ENCODE measurements around the gene HLA-DRA. TPM values are rescaled to one million over a fixed set of nuclear protein-coding genes. Genes with fewer than 3 reads are reported as not detected.
"Not testable (repeated sequence)": the region's sequence is repeated elsewhere in the genome, so short reads cannot be mapped to it uniquely, and the experiment has no call there.

Gene HLA-DRA
- total RNA-seq, 1 experiment from 2014 or later, result not detected

- no peak for DNase-seq
- Histone ChIP-seq H3K27me3 (ENCODE audit: control insufficient read depth, insufficient read depth, low read length) (no peaks in the 10 kb centered on the region; the same call in 1 of the 2 replicates), H3K36me3 (replicated peaks; ENCODE audit: control insufficient read depth, insufficient read depth, low read length) (no peaks in the 10 kb centered on the region), H3K4me3 (ENCODE audit: insufficient read depth, low read depth, low read length) (no peak overlapping the region)
Measured at GRCh38 chr6:32442977-32443552, 3.4 kb downstream of the HLA-DRA start.

DNA sequence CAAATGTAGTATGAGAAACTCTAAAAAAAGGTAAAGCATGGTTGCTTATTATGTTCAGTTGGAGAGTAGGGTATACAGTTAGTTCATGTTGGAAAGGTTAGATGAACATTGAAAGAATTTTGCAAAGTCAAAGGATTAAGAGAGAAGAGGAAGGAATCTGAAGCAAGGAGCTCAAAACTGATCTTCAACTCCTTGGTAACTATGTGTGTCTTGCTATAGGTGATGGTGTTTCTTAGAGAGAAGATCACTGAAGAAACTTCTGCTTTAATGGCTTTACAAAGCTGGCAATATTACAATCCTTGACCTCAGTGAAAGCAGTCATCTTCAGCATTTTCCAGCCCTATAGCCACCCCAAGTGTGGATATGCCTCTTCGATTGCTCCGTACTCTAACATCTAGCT is 4.7 kb downstream of the HLA-DRA start:
- Histone ChIP-seq H3K27me3 (ENCODE audit: control insufficient read depth, insufficient read depth, low read length) (no peaks in the 10 kb centered on the region; the same call in 1 of the 2 replicates), H3K4me3 (ENCODE audit: insufficient read depth, low read depth, low read length) (no peak overlapping the region), H3K36me3 (replicated peaks; ENCODE audit: control insufficient read depth, insufficient read depth, low read length) (no peaks in the 10 kb centered on the region)
- DNase-seq, result no peak

GRCh38 chr6:32445321-32445854 is 5.7 kb downstream of the HLA-DRA start:
- no peak for DNase-seq
- H3K36me3 ChIP-seq (replicated peaks; ENCODE audit: control insufficient read depth, insufficient read depth, low read length), result no peaks in the 10 kb centered on the region
- H3K4me3 ChIP-seq (ENCODE audit: insufficient read depth, low read depth, low read length), result no peak overlapping the region
- H3K27me3 ChIP-seq (ENCODE audit: control insufficient read depth, insufficient read depth, low read length), result no peaks in the 10 kb centered on the region; the same call in 1 of the 2 replicates

GRCh38 chr6:32447932-32448331 is 8.2 kb downstream of the HLA-DRA start:
- Histone ChIP-seq H3K4me3 (ENCODE audit: insufficient read depth, low read depth, low read length) (no peak overlapping the region), H3K36me3 (replicated peaks; ENCODE audit: control insufficient read depth, insufficient read depth, low read length) (no peaks in the 10 kb centered on the region), H3K27me3 (ENCODE audit: control insufficient read depth, insufficient read depth, low read length) (no peaks in the 10 kb centered on the region; the same call in 1 of the 2 replicates)
- no peak for DNase-seq

GRCh38 chr6:32449088-32449736 is 9.5 kb downstream of the HLA-DRA start:
- no peak for DNase-seq
- no peak overlapping the region for H3K4me3 ChIP-seq (ENCODE audit: insufficient read depth, low read depth, low read length)
- H3K36me3 ChIP-seq (replicated peaks; ENCODE audit: control insufficient read depth, insufficient read depth, low read length), result no peaks in the 10 kb centered on the region

DNA sequence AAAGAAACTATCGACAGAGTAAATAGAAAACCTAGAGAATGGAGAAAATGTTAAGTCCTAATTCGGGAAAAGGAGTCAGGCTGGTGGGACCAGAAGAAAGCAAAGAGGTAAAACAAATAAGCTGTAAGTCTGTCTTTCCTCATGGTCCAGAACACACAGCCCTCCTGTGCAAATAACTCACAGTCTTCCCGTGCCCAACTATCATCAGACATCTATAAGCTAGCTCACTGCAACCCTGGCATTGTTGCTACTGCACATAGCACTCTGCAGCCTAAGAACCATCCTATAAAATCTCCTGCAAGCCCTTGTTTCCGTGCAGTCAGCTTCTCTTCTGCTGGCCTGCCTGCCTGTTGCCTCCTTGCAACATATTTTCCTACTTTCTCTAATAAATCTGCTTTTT is 17.4 kb downstream of the HLA-DRA start:
- no peak for DNase-seq
- no peak overlapping the region for H3K4me3 ChIP-seq (ENCODE audit: insufficient read depth, low read depth, low read length)
- H3K27me3 ChIP-seq (ENCODE audit: control insufficient read depth, insufficient read depth, low read length), result no peaks in the 10 kb centered on the region; the same call in 1 of the 2 replicates
- no peaks in the 10 kb centered on the region for H3K36me3 ChIP-seq (replicated peaks; ENCODE audit: control insufficient read depth, insufficient read depth, low read length)

More at GRCh38 chr6:32449088-32449736, 9.5 kb downstream of the HLA-DRA start:
- no peaks in the 10 kb centered on the region; the same call in 1 of the 2 replicates for H3K27me3 ChIP-seq (ENCODE audit: control insufficient read depth, insufficient read depth, low read length)

- H3K4me3 ChIP-seq (ENCODE audit: insufficient read depth, low read depth, low read length), result no peak overlapping the region
Measured at GRCh38 chr6:32459781-32460424, 20.2 kb downstream of the HLA-DRA start.

GRCh38 chr6:32460528-32460927 is 20.8 kb downstream of the HLA-DRA start:
- H3K4me3 ChIP-seq (ENCODE audit: insufficient read depth, low read depth, low read length), result no peak overlapping the region
- H3K27me3 ChIP-seq (ENCODE audit: control insufficient read depth, insufficient read depth, low read length), result no peaks in the 10 kb centered on the region; the same call in 1 of the 2 replicates
- H3K36me3 ChIP-seq (replicated peaks; ENCODE audit: control insufficient read depth, insufficient read depth, low read length), result no peaks in the 10 kb centered on the region
- DNase-seq, result peak; percentile 30

More at GRCh38 chr6:32459781-32460424, 20.2 kb downstream of the HLA-DRA start:
- DNase-seq, result no peak
- Histone ChIP-seq H3K27me3 (ENCODE audit: control insufficient read depth, insufficient read depth, low read length) (no peaks in the 10 kb centered on the region; the same call in 1 of the 2 replicates), H3K36me3 (replicated peaks; ENCODE audit: control insufficient read depth, insufficient read depth, low read length) (no peaks in the 10 kb centered on the region)

DNA sequence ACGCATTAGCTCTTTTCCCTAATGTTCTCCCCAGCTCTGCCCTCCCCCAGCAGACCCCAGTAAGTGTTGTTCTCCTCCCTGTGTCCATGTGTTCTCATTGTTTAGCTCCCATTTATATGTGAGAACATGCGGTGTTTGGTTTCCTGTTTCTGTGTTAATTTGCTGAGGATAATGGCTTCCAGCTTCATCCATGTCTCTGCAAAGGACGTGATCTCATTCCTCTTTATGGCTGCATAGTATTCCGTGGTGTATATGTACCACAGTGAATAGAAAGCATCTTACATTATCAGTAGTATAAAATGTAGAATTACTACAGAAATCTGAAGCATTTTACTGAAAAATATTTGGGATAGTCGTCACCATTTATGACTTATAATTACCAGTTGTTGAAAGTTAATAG is 21.8 kb downstream of the HLA-DRA start:
- H3K27me3 ChIP-seq (ENCODE audit: control insufficient read depth, insufficient read depth, low read length), result no peaks in the 10 kb centered on the region; the same call in 1 of the 2 replicates
- H3K36me3 ChIP-seq (replicated peaks; ENCODE audit: control insufficient read depth, insufficient read depth, low read length), result no peaks in the 10 kb centered on the region
- DNase-seq, result no peak

DNA sequence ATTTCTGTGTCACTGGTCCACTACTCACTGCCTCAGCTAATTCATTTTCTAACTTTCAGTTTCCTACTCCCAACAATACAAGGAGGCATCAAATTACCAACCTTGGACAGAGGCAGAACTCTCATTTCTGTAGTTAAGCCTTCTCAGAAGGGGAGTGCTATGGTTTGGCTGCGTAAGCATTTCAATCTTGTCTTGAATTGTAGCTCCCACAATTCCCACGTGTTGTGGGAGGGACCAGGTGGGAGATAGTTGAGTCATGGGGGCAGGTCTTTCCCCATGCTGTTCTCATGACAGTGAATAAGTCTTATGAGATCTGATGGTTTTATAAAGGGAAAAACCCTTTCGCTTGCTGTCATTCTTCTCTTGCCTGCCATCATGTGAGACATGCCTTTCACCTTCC is 22.9 kb downstream of the HLA-DRA start:
- Histone ChIP-seq H3K27me3 (ENCODE audit: control insufficient read depth, insufficient read depth, low read length) (no peaks in the 10 kb centered on the region; the same call in 1 of the 2 replicates), H3K36me3 (replicated peaks; ENCODE audit: control insufficient read depth, insufficient read depth, low read length) (no peaks in the 10 kb centered on the region), H3K4me3 (ENCODE audit: insufficient read depth, low read depth, low read length) (no peak overlapping the region)
- DNase-seq, result no peak

More for the DNA sequence above, 21.8 kb downstream of the HLA-DRA start:
- H3K4me3 ChIP-seq (ENCODE audit: insufficient read depth, low read depth, low read length), result no peak overlapping the region

DNA sequence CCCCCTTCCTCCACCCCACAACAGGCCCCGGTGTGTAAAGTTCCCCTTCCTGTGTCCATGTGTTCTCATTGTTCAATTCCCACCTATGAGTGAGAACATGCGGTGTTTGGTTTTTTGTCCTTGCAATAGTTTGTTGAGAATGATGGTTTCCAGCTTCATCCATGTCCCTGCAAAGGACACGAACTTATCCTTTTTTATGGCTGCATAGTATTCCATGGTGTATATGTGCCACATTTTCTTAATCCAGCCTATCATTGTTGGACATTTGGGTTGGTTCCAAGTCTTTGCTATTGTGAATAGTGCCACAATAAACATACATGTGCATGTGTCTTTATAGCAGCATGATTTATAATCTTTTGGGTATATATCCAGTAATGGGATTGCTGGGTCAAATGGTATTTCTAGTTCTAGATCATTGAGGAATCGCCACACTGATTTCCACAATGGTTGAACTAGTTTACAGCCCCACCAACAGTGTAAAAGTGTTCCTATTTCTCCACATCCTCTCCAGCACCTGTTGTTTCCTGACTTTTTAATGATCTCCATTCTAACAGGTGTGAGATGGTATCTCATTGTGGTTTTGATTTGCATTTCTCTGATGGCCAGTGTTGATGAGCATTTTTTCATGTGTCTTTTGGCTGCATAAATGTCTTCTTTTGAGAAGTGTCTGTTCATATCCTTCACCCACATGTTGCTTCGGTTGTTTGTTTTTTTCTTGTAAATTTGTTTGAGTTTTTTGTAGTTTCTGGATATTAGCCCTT is 28.2 kb downstream of the HLA-DRA start:
- H3K4me3 ChIP-seq (ENCODE audit: insufficient read depth, low read depth, low read length); H3K36me3 ChIP-seq (replicated peaks; ENCODE audit: control insufficient read depth, insufficient read depth, low read length); DNase-seq; H3K27me3 ChIP-seq (ENCODE audit: control insufficient read depth, insufficient read depth, low read length): not testable (repeated sequence)

GRCh38 chr6:32472781-32473375 is 33.2 kb downstream of the HLA-DRA start:
- H3K36me3 ChIP-seq (replicated peaks; ENCODE audit: control insufficient read depth, insufficient read depth, low read length), result no peaks in the 10 kb centered on the region
- no peak for DNase-seq
- H3K27me3 ChIP-seq (ENCODE audit: control insufficient read depth, insufficient read depth, low read length), result no peaks in the 10 kb centered on the region
- H3K4me3 ChIP-seq (ENCODE audit: insufficient read depth, low read depth, low read length), result no peak overlapping the region

DNA sequence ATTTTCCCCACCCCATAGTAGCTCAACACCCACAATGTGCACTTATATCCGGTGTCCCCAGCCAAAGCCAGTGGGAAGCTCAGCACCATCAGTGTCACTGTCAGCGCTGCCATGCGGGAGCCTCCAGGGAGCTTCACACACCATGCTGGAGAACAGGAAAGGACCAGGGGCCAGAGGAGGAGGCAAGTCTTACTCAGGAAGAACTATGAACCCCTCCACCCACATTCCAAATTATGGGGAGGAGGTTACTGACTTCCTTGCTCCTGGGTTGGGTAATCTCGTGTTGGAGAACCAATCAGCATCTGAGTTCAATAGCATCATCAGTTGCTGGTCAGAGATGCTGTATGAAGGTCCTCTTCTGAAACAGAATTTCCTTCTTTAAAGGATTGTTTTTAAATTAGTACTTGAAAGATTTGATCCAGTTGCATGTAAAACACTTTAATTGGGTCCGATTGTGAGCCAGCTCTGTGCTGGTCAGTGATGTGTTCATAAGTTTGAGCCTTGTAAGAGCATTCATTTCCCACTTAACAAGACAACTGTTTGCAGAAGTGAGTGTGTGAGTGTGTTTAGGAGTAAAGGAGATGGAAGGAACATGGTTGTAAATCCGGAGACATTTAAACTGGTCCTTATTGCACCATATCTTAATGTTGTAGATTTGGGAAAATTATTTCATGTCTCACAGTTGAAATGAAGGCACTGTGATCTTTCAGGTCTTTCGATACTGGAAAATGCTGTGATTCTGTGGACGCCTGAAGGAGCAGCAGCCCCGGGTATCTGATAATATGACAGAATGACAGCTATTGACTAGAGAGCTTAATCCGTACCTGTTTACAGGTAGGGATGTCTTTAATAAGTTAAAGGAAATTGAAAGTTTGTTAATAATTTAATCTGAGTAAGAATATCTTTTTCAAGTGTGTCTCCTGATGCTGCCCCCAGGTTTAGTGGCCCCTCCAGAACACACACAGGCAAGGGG is 34.0 kb downstream of the HLA-DRA start:
- H3K4me3 ChIP-seq (ENCODE audit: insufficient read depth, low read depth, low read length); H3K36me3 ChIP-seq (replicated peaks; ENCODE audit: control insufficient read depth, insufficient read depth, low read length); H3K27me3 ChIP-seq (ENCODE audit: control insufficient read depth, insufficient read depth, low read length): not testable (repeated sequence)
- peak; percentile 59 for DNase-seq
